Prostate gland (tissue), 2 donors: ENCODE results near the gene AAMP. TPM values are rescaled to one million over a fixed set of nuclear protein-coding genes. Genes with fewer than 3 reads are reported as not detected.

Experiments
- DNase-seq: peaks from one replicate; pipeline ENCODE4 v3.0.0-alpha.2; 2019; ENCODE audit warnings: low spot score
- H3K27ac ChIP-seq, 2 donors: fragments of 200-600 bp; sonication (generic); 2 replicates each; pipeline ENCODE4 v1.5.1; 2017 to 2019
- H3K27me3 ChIP-seq: fragments of 200-600 bp; sonication (generic); replicated peaks from 2 replicates; pipeline ENCODE4 v1.5.1; 2019; ENCODE audit not compliant: insufficient read depth
- H3K36me3 ChIP-seq, 2 donors: fragments of 200-600 bp; sonication (generic); 1 replicate in 1 of 2; 2 replicates in 1 of 2; pipeline versions ENCODE4 v1.5.1 to v1.8.1; 2017 to 2019
- H3K4me1 ChIP-seq: fragments of 200-600 bp; sonication (generic); replicated peaks from 2 replicates; pipeline ENCODE4 v1.5.1; 2019
- H3K4me3 ChIP-seq, 2 donors: fragments of 200-600 bp; sonication (generic); 2 replicates each; pipeline ENCODE4 v1.5.1; 2017 to 2019
- H3K9me3 ChIP-seq: fragments of 200-600 bp; sonication (generic); 2 replicates; pipeline ENCODE4 v1.5.1; 2017
- CTCF ChIP-seq, 4 experiments: fragments of 200-600 bp in 2 of 4; fragments of 450-650 bp in 2 of 4; sonication (generic) in 2 of 4; IDR thresholded peaks; 1 replicate in 3 of 4; 2 replicates in 1 of 4; pipeline ENCODE4 v1.5.1; 2016 to 2019; ENCODE audit warnings: antibody characterized with exemption in 4 of 4, mild to moderate bottlenecking in 2 of 4, moderate library complexity in 2 of 4
- POLR2A ChIP-seq: fragments of 450-650 bp; IDR thresholded peaks from one replicate; pipeline ENCODE4 v1.6.1; 2016; ENCODE audit warnings: antibody characterized with exemption, mild to moderate bottlenecking
- POLR2AphosphoS5 ChIP-seq: sonication (generic); formaldehyde crosslinking; IDR thresholded peaks from one replicate; pipeline ENCODE4 v1.6.1; 2017; ENCODE audit warnings: antibody characterized with exemption
- WGBS: methylation state at CpG from one replicate; pipeline ENCODE4 v1.1.5; 2018; 5-methylcytosine and 5-hydroxymethylcytosine counted together
- intact Hi-C: fragments of 100-400 bp; cut with DNase I; formaldehyde crosslinking; loops from one replicate; pipeline ENCODE4 v1.14.2; 2022
- total RNA-seq, 2 donors: library from RNA; depleted of rRNA; stranded (reverse); fragments of >200 nt; gene quantifications; one replicate each; pipeline ENCODE4 v1.1.0, GENCODE V29; 2016

Gene AAMP
- total RNA-seq, 2 donors from 2014 or later = 217 to 237 TPM

- H3K4me3 ChIP-seq = no peak overlapping the region
These were observed 8.8 kb upstream of the AAMP start for GRCh38 chr2:218278531-218279360.

GRCh38 chr2:218277921-218278320 lies 8.0 kb upstream of the AAMP start:
- Histone ChIP-seq H3K27me3 (no peaks in the 10 kb centered on the region), H3K27ac (no peak overlapping the region), H3K4me3 (no peak overlapping the region), H3K9me3 (no peaks in the 10 kb centered on the region), H3K4me1 (peaks cover 16% of the 10 kb centered on the region), H3K36me3 (peaks cover 32 to 33% of the 10 kb centered on the region in 2 donors)
- intact Hi-C loops = no loop called here
- 62% methylated on average over 7 of the region's 7 CpGs for WGBS
- TF ChIP-seq CTCF (IDR thresholded peaks at IDR 0.05) = no peak
- no peak for TF ChIP-seq POLR2AphosphoS5
- DNase-seq = no peak

More at GRCh38 chr2:218278531-218279360, 8.8 kb upstream of the AAMP start:
- no peak for TF ChIP-seq POLR2AphosphoS5
- TF ChIP-seq POLR2A = no peak
- no peak for TF ChIP-seq CTCF (IDR thresholded peaks at IDR 0.05)
- 79% methylated on average over 16 of the region's 16 CpGs for WGBS
- Histone ChIP-seq H3K36me3 (peaks cover 31 to 33% of the 10 kb centered on the region in 2 donors), H3K9me3 (no peaks in the 10 kb centered on the region), H3K27me3 (no peaks in the 10 kb centered on the region), H3K4me1 (peaks cover 24% of the 10 kb centered on the region), H3K27ac (peak overlapping the region in 1 of 2 donors; percentile 17)
- intact Hi-C loops = no loop called here
- DNase-seq = no peak

GRCh38 chr2:218276986-218277755 lies 7.2 kb upstream of the AAMP start:
- H3K36me3 ChIP-seq = peaks cover 32 to 33% of the 10 kb centered on the region in 2 donors
- intact Hi-C loops = no loop called here
- no peaks in the 10 kb centered on the region for H3K9me3 ChIP-seq
- no peak for DNase-seq
- H3K27me3 ChIP-seq = no peaks in the 10 kb centered on the region
- peaks cover 13% of the 10 kb centered on the region for H3K4me1 ChIP-seq
- WGBS = 85% methylated on average over 12 of the region's 12 CpGs
- no peak for TF ChIP-seq CTCF (IDR thresholded peaks at IDR 0.05)
- no peak for TF ChIP-seq POLR2AphosphoS5
- TF ChIP-seq POLR2A = no peak
- no peak overlapping the region for H3K27ac ChIP-seq
- no peak overlapping the region for H3K4me3 ChIP-seq

- peaks cover 12% of the 10 kb centered on the region for H3K4me1 ChIP-seq
- TF ChIP-seq POLR2AphosphoS5 (no peak), CTCF (IDR thresholded peaks at IDR 0.05) (no peak), POLR2A (no peak)
- intact Hi-C loops = no loop called here
- H3K9me3 ChIP-seq = no peaks in the 10 kb centered on the region
- no peak for DNase-seq
- peaks cover 32 to 33% of the 10 kb centered on the region in 2 donors for H3K36me3 ChIP-seq
- H3K27me3 ChIP-seq = no peaks in the 10 kb centered on the region
- WGBS = 89% methylated on average over 9 of the region's 9 CpGs
- H3K27ac ChIP-seq = no peak overlapping the region
- no peak overlapping the region for H3K4me3 ChIP-seq
These were observed 5.6 kb upstream of the AAMP start for GRCh38 chr2:218275371-218276072.
